GM12873 (cell line): ENCODE measurements around the gene POP4.

Experiments used
- CTCF ChIP-seq: IDR thresholded peaks from 2 replicates; pipeline ENCODE4 v1.5.1; 2012; ENCODE audit warnings: low read depth, mild to moderate bottlenecking, moderate library complexity, low read length, control low read depth; ENCODE audit not compliant: insufficient read depth; ENCODE audit errors: missing control alignments

POP4 gene

GRCh38 chr19:29605653-29606419 is at the start of gene POP4:
Gene POP4, plus strand, starts transcription at chr19:29606283. Its CDS starts 36 bp downstream, at chr19:29606319.
- TF ChIP-seq CTCF, result no peak

GRCh38 chr19:29559743-29560142 is 46.3 kb upstream of the POP4 start:
- TF ChIP-seq CTCF, result no peak

GRCh38 chr19:29560313-29561075 is 45.6 kb upstream of the POP4 start:
- no peak for TF ChIP-seq CTCF

DNA sequence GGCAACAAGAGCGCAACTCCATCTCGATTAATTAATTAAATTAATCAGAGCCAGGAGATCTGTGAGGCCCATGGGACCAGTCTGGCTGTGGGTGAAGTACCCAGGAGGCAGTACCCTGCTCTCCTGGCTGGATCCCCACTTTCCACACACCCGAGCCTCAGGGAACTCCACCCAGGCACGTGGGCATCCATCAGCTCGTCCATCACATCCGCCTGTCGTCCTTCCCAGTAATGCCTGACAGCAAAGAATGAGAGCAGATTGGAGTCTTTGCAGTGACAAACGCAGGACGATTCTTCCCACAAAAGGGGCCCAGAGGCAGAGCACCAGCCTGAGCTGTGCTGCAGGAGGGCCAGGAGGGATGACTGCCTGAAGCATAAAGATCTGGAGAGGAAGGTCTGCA is 44.5 kb upstream of the POP4 start:
- no peak for TF ChIP-seq CTCF

- no peak for TF ChIP-seq CTCF
These were observed 43.5 kb upstream of the POP4 start for GRCh38 chr19:29562299-29563297.

GRCh38 chr19:29563486-29564101 is 42.5 kb upstream of the POP4 start:
- TF ChIP-seq CTCF, result no peak
